Vagina (tissue), 2 donors: Measurements from ENCODE around the gene TEX51. TPM values are rescaled to one million over a fixed set of nuclear protein-coding genes. Genes with fewer than 3 reads are reported as not detected.

Source experiments
- DNase-seq, 2 donors: peaks; one replicate each; pipeline ENCODE4 v3.0.0-alpha.2; 2017; ENCODE audit errors: extremely low spot score in 2 of 2
- H3K27ac ChIP-seq: fragments of 200-600 bp; sonication (generic); one replicate; pipeline ENCODE4 v1.5.1; 2019
- H3K27me3 ChIP-seq: fragments of 200-600 bp; sonication (generic); one replicate; pipeline ENCODE4 v1.5.1; 2019
- H3K36me3 ChIP-seq, 2 donors: fragments of 200-600 bp; sonication (generic); one replicate each; pipeline ENCODE4 v1.5.1; 2017 to 2019
- H3K4me1 ChIP-seq: fragments of 200-600 bp; sonication (generic); one replicate; pipeline ENCODE4 v1.5.1; 2019
- H3K4me3 ChIP-seq, 2 donors: fragments of 200-600 bp; sonication (generic); 1 replicate in 1 of 2; 2 replicates in 1 of 2; pipeline ENCODE4 v1.5.1; 2016 to 2019
- H3K9me3 ChIP-seq: fragments of 200-600 bp; sonication (generic); one replicate; pipeline ENCODE4 v1.5.1; 2019
- POLR2A ChIP-seq, 2 donors: fragments of 450-650 bp; IDR thresholded peaks; one replicate each; pipeline ENCODE4 v1.6.1; 2017; ENCODE audit warnings: antibody characterized with exemption in 2 of 2, mild to moderate bottlenecking in 2 of 2, moderate library complexity in 2 of 2
- POLR2AphosphoS5 ChIP-seq, 2 donors: sonication (generic); formaldehyde crosslinking; IDR thresholded peaks; one replicate each; pipeline ENCODE4 v1.9.0; 2017; ENCODE audit warnings: antibody characterized with exemption in 2 of 2, mild to moderate bottlenecking in 2 of 2, low read depth in 1 of 2; ENCODE audit not compliant: insufficient read depth in 1 of 2
- intact Hi-C: fragments of 100-400 bp; cut with DNase I; formaldehyde crosslinking; loops from one replicate; pipeline ENCODE4 v1.15.1; 2023
- total RNA-seq: library from RNA; depleted of rRNA; stranded (reverse); fragments of >200 nt; gene quantifications from one replicate; pipeline ENCODE4 v1.2.3, GENCODE V29; 2016
- TF ChIP-seq, protein P1 (sequence below), 3 experiments: fragments of 450-650 bp in 2 of 3; fragments of 200-600 bp in 1 of 3; sonication (generic) in 1 of 3; IDR thresholded peaks; one replicate each; pipeline ENCODE4 v1.5.1; 2017 to 2019; ENCODE audit warnings: antibody characterized with exemption in 3 of 3, mild to moderate bottlenecking in 2 of 3, moderate library complexity in 2 of 3

Gene TEX51
- total RNA-seq, 1 donor from 2014 or later, result not detected

- DNase-seq, result no peak
- TF ChIP-seq POLR2A (IDR thresholded peaks at IDR 0.05) (no peak), POLR2AphosphoS5 (IDR thresholded peaks at IDR 0.05; ENCODE audit: insufficient read depth in 1 of 2, low read depth in 1 of 2) (no peak)
- TF ChIP-seq, protein P1, sequence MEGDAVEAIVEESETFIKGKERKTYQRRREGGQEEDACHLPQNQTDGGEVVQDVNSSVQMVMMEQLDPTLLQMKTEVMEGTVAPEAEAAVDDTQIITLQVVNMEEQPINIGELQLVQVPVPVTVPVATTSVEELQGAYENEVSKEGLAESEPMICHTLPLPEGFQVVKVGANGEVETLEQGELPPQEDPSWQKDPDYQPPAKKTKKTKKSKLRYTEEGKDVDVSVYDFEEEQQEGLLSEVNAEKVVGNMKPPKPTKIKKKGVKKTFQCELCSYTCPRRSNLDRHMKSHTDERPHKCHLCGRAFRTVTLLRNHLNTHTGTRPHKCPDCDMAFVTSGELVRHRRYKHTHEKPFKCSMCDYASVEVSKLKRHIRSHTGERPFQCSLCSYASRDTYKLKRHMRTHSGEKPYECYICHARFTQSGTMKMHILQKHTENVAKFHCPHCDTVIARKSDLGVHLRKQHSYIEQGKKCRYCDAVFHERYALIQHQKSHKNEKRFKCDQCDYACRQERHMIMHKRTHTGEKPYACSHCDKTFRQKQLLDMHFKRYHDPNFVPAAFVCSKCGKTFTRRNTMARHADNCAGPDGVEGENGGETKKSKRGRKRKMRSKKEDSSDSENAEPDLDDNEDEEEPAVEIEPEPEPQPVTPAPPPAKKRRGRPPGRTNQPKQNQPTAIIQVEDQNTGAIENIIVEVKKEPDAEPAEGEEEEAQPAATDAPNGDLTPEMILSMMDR (IDR thresholded peaks at IDR 0.05), result no peak
- Histone ChIP-seq H3K9me3 (no peaks in the 10 kb centered on the region), H3K4me3 (no peak overlapping the region), H3K4me1 (no peaks in the 10 kb centered on the region), H3K36me3 (no peaks in the 10 kb centered on the region), H3K27ac (no peak overlapping the region), H3K27me3 (no peaks in the 10 kb centered on the region)
- intact Hi-C loops, result no loop called here
Measured at GRCh38 chr2:126915903-126916302, 17.2 kb downstream of the TEX51 start.

- no peak for TF ChIP-seq POLR2AphosphoS5 (IDR thresholded peaks at IDR 0.05; ENCODE audit: insufficient read depth in 1 of 2, low read depth in 1 of 2)
- TF ChIP-seq POLR2A (IDR thresholded peaks at IDR 0.05), result no peak
- TF ChIP-seq, protein P1 (IDR thresholded peaks at IDR 0.05), result no peak
- Histone ChIP-seq H3K4me3 (no peak overlapping the region), H3K27ac (no peak overlapping the region), H3K27me3 (no peaks in the 10 kb centered on the region), H3K36me3 (no peaks in the 10 kb centered on the region), H3K4me1 (no peaks in the 10 kb centered on the region), H3K9me3 (no peaks in the 10 kb centered on the region)
- no peak for DNase-seq
- intact Hi-C loops, result no loop called here
Measured at GRCh38 chr2:126916744-126917143, 18.1 kb downstream of the TEX51 start.

DNA sequence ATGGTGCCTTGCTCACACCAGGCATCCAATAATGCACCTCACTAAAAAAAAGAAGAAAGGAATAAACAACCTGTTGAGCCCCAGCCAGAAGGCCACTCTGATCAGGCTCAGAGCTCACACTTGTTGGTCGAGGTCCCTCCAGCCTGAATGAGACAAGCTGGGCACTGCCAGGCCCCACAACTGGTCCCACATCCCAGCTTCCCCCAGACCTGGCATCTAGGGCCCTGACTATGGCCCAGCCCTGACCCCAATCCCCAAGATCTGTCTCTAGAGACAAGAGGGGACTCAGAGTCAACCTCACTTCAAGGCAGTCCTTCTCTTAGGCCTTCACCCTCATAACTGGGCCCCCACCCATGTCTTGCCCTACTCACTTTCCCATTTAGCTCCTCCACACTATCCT lies 22.4 kb downstream of the TEX51 start:
- Histone ChIP-seq H3K9me3 (no peaks in the 10 kb centered on the region), H3K4me3 (no peak overlapping the region), H3K27me3 (no peaks in the 10 kb centered on the region), H3K4me1 (no peaks in the 10 kb centered on the region), H3K27ac (no peak overlapping the region), H3K36me3 (no peaks in the 10 kb centered on the region)
- no peak for DNase-seq
- intact Hi-C loops, result no loop called here
- TF ChIP-seq, protein P1 (IDR thresholded peaks at IDR 0.05), result no peak
- TF ChIP-seq POLR2AphosphoS5 (IDR thresholded peaks at IDR 0.05; ENCODE audit: insufficient read depth in 1 of 2, low read depth in 1 of 2) (no peak), POLR2A (IDR thresholded peaks at IDR 0.05) (no peak)

DNA sequence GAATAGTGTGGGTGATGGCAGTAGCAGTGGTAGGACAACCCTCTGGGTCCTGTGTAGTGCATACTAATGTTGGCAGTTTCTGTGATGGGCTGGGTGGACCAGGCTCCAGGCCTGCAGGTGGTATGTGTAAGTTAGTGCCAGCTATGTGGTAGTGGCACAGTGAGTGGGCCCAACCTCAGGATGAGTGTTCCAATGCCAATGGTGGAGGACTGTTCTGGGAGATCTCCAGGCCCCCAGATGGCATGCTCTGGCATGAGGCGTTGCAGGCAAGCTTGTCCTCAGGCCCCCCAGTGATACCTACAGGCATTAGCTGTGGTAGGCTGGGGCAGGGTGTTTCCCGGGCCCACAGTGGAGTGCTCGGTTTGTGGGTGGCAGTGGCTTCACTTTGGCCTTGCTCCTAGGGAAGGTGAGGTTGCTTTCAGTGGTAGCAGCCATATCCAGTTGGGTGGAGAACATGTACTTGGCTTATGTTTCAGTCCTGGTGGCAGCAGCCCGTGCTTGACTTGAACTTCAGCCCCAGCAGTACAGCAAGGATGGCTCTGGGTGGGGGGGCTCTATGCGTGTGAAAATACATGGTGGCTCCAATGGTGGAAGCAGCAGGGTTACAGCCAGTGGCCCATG lies 32.4 kb downstream of the TEX51 start:
- intact Hi-C loops, result no loop called here
- TF ChIP-seq POLR2AphosphoS5 (IDR thresholded peaks at IDR 0.05; ENCODE audit: insufficient read depth in 1 of 2, low read depth in 1 of 2) (no peak), POLR2A (IDR thresholded peaks at IDR 0.05) (no peak)
- TF ChIP-seq, protein P1 (IDR thresholded peaks at IDR 0.05), result no peak
- no peak for DNase-seq

DNA sequence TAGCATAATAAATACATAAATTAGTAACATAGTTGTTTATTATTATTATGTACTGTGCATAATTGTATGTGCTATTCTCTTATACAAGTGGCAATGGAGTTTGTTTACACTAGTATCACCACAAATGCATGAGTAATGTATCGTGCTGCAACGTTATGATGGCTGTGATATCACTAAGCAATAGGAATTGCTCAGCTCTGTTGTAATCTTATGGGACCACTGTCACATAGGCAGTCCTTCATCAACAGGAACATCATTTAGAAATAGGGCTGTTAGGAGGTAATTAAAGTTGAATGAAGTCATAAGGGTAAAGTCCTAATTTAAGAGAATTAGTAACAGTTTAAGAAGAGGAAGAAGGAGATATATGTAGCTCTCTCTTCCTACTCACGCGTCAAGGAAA lies 33.8 kb downstream of the TEX51 start:
- Histone ChIP-seq H3K4me1 (no peaks in the 10 kb centered on the region), H3K36me3 (no peaks in the 10 kb centered on the region), H3K4me3 (no peak overlapping the region), H3K9me3 (no peaks in the 10 kb centered on the region), H3K27ac (no peak overlapping the region), H3K27me3 (no peaks in the 10 kb centered on the region)
- TF ChIP-seq POLR2A (IDR thresholded peaks at IDR 0.05) (no peak), POLR2AphosphoS5 (IDR thresholded peaks at IDR 0.05; ENCODE audit: insufficient read depth in 1 of 2, low read depth in 1 of 2) (no peak)
- TF ChIP-seq, protein P1 (IDR thresholded peaks at IDR 0.05), result no peak
- intact Hi-C loops, result no loop called here
- no peak for DNase-seq

More for the DNA sequence above, 32.4 kb downstream of the TEX51 start:
- H3K36me3 ChIP-seq, result no peaks in the 10 kb centered on the region
- no peaks in the 10 kb centered on the region for H3K27me3 ChIP-seq
- no peak overlapping the region for H3K27ac ChIP-seq
- H3K4me3 ChIP-seq, result no peak overlapping the region
- no peaks in the 10 kb centered on the region for H3K9me3 ChIP-seq
- H3K4me1 ChIP-seq, result no peaks in the 10 kb centered on the region
